GM18507 (cell line): ENCODE measurements around the gene RAB11FIP4.
A peak's percentile ranks its signal among the peaks of the same experiment; 100 is the strongest.

Experiments
- DNase-seq: peaks from one replicate; pipeline ENCODE4 v3.0.0; 2011; ENCODE audit warnings: low read depth; ENCODE audit not compliant: insufficient read length; ENCODE audit errors: extremely low spot score
- FAIRE-seq: peaks from 2 replicates; lab custom pipeline; 2011; peaks lifted over from hg19 to GRCh38; lab: Jason Lieb, UNC

The RAB11FIP4 gene

GRCh38 chr17:31549525-31550388 is 158.3 kb downstream of the RAB11FIP4 start:
- peak; percentile 87 for FAIRE-seq
- DNase-seq, result peak; percentile 82

DNA sequence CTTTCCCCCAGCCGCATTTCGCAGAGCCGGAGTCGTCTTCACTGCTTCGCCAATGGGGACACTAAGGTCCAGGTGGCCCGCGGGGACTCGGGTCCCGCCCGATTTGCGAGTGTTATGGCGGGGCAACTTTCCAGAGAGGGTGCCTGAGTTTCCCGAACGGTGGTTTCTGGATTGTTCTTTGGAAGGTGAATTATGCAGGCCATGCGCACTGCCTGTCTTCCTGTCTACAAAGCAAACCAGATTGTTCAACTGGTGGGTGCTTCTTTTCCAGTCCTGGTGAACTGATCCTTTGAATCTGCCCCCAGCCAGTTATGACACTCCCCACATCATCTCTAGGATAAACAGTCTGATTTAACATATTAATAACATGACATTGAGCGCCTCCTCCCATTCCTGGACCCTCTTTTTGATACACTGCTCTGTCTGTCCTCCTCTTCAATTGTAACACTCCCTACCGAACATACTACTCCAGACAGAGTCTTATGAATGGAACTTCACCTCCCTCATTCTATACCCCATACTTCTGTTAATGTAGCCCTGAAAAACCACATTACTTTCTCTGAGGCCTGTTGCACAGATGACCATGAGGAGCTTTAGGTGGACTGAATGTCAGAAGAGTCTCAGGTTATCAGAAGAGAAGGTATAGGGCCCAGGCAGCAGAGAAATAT is 159.0 kb downstream of the RAB11FIP4 start:
- FAIRE-seq (peak; percentile 48), DNase-seq (no peak)

DNA sequence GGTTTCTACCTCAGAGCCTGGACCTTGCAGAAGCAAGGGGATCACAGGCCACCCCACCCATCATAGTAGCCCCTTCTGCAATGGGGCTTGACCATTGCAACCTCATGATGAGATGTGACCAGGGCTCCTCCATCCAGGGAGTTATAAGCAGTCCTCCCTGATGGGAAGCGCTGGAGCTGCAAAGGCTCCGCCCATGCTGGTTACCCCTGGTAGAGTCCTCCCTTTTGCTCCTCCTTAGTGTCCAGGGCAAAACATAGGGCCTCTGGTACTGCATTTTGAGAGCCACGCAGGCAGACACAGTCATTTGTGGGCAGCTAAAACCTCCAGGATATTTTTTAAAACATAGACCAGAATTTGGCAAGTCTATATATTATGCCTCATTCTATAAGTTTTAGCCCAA is 161.1 kb downstream of the RAB11FIP4 start:
- DNase-seq (no peak), FAIRE-seq (no peak)

- DNase-seq (no peak), FAIRE-seq (no peak)
These were observed 162.0 kb downstream of the RAB11FIP4 start for GRCh38 chr17:31553506-31553905.

- DNase-seq, result no peak
- FAIRE-seq, result no peak
These were observed 163.5 kb downstream of the RAB11FIP4 start for GRCh38 chr17:31554930-31555329.

GRCh38 chr17:31556969-31557645 is 165.6 kb downstream of the RAB11FIP4 start:
- no peak for DNase-seq
- no peak for FAIRE-seq

DNA sequence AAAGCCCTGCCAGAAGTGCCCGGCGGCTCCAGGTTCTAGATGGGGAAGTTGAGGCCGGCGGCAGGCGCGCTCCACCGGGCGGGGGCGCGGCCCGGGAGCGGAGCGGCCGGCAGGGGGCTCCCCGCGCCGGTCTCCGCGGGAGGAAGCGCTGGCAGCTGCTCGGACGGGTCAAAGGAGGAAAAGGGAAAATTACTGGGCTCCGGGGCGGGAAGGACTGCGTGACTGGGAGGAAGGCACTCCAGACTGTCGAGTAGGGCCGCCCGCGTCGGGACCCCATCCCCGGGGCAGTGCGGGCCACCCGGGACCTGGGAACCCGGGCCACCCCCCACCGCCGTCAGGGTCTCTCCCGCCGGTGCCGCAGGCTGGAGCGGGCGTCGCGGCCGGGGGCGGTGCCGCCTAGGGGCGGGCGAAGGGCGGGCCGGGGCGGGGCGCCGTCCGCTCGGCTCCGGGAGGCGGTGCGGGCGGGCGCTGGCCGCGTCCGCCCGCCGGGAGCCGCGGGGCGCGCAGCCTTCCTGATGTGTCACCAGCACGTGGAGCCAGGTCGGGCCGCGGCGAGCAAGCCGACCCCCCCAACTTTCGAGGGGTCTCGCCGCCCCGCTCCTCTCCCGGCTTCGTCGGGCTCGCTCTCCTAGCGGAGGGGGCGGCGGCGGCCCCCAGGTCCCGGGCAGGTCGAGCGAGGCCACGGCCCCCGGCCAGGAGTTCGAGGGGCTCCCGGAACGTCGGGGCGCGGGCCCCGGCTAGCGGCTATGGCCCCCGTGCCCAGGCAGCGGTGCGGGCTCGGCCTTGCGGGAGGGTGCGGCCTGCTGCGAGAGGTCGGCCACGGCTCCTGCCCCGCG is 167.5 kb downstream of the RAB11FIP4 start:
- DNase-seq, result peak; percentile 59
- FAIRE-seq, result no peak

- no peak for FAIRE-seq
- no peak for DNase-seq
These were observed 168.4 kb downstream of the RAB11FIP4 start for GRCh38 chr17:31559584-31560501.

DNA sequence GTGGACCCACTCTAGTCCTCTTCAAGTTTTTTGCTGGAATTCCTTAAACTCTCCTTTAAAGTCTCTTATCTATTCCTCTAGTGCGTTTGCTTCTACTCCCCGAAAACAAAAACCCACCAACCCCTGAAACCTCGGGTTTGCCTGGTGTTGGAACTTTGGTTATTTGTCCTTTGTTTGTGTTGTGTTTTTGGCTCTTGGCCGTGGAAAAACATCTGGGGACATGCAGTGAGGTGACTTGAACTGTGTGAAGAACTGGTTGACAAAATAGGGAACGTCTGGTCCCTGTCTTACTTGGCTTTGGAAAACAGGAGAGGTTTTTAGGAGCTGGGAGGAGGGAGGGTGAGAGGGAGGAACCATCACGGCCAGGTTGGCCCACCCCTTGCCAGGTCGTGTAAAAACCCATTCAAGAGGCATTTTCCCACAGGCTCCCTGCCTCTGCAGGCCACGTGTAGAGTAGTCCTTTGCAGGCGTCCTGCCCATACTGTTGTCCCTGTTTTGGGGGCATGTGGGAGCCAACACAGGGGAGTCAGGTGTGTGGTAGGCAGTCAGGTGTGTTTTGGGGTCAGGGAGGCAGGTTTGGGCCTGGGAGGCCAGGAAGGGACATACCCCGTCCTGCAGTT is 169.3 kb downstream of the RAB11FIP4 start:
- FAIRE-seq, result no peak
- no peak for DNase-seq

DNA sequence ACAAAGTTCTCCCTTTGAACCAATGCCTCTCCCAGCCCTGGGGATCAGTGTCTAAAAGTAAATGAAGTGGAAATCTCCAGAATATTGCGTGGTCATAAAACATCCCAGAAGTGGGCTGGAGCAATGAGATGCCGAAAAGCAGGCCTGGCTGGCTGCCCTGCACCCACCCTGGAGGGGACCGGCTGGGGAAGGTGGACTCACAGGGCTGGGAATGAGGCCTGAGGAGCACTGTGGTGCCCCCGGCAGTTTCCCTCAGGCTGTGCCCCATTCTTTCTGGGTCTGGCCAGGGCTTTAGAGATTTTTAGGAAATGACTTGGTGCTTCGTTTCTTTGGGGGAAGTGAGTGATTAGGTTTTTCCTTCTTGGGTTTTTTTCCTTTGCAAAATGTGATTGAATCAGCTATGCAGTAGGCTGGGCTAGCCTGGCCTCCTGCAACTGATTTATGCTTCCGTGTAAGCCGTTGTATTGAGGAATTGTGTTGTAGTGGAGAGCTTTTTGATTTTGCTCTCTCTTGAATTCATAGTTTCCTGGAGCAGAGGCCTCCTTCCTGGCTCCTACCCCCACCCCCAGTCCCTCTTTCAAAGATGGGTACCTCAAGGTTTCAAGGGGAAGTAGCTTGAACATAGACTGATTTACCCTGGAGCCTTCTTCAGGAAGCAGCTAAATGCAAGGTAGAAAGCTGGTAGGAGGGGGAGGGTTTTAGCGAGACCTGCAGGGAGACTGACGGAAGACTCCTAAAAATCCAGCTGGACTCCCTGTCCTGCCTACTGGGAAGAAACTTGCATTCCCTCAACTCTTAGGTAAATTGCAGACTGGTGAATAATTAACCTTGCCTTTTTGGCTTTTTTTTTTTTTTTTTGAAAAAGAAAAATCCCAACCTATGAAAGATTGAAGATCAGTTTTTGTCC is 170.2 kb downstream of the RAB11FIP4 start:
- no peak for DNase-seq
- FAIRE-seq, result no peak

DNA sequence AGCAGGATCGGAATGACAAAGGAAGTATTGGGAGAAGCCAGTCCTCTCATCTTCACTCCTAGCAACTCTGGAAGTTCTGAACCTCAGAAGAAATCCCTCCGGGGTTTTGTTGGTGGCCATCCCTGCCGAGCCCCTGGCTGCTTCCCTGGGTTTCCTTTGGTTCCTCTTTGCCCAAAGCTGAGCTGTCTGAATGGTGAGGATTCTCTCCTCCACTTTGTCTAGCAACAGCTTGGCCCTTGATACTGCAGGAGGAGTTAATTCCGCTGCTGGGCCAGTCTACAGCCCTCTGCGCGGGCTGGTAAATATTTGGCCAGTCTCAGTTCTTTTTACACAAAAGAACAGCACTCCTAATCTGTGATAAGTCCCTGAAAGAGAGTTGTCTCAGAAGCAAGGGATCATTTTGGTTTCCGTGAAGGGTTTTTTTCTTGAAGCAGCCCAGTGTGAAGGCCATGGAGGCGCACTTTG is 170.9 kb downstream of the RAB11FIP4 start:
- no peak for DNase-seq
- no peak for FAIRE-seq

DNA sequence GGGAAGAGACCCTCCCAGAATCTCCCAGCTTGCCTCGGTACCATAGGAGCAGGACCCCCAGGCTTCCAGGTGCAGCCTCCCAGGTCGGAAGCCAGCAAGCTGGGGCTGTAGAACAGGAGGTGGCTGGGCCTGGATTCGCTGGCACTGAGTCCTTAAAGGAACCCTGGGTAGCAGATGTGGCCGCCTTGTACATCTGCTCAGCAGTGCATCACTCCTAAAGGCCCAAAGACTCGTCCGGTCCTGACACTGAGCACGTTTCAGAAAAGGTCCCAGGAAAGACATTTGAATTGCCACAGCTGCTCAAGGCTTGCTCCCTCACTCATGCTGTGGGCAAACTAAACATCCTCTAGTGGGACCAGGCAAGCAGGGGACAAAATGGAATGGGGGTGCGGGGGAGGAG is 172.8 kb downstream of the RAB11FIP4 start:
- FAIRE-seq, result no peak
- no peak for DNase-seq

- FAIRE-seq (no peak), DNase-seq (no peak)
These were observed 173.4 kb downstream of the RAB11FIP4 start for GRCh38 chr17:31564883-31565301.

DNA sequence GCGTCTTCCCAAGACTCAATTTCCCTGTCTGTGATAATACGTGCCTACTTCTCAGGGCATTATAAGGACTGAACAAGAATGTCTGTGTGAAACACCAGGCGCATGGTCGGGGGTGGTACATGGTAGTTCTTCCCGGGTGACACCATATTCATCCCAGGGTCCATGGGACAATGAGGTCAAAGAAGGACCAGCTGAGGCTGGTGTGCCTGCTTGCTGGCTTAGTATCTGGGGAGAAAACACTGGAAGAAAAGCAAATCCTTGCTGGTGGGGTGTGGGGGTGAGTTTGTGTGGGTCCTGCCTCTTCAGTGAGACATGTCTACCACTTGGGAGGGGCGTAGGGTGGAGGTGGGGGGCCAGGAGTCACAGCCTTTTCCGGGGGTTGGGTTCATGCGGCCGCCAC is 174.2 kb downstream of the RAB11FIP4 start:
- FAIRE-seq (no peak), DNase-seq (no peak)

DNA sequence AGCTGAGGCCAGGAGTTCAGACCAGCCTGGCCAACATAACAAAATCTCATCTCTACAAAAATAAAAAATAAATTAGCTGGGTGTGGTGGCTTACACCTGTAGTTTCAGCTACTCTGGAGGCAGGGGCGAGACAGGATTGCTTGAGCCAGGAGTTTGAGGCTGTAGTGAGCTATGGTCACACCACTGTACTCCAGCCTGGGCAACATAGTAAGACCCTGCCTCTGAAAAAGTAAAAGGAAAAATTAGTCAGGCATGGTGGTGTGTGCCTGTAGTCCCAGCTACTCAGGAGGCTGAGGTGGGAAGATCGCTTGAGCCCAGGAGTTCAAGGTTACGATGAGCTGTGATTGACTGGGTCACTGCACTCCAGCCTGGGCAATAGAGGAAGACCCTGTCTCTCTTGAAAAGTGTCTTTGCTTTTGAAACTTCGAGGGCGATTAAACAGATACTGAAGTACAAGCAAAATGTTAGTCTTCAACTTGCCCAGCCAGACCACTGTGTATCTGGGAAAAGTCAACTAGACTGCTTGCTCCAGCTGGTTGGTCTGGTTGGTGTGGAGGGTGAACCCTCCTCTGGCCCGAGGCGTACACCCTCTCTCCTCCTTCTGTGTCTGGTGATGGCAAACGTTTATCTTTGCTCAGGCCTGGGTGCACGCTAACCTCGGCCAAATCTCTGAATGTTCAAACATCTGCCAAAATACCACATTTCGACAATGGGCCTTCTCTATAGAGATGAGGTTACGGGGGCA is 174.9 kb downstream of the RAB11FIP4 start:
- FAIRE-seq (no peak), DNase-seq (no peak)

GRCh38 chr17:31566992-31567373 is 175.5 kb downstream of the RAB11FIP4 start:
- no peak for FAIRE-seq
- DNase-seq, result no peak
